DOHH2 (cell line): ENCODE measurements around the gene STIL.

Experiments
- H3F3A ChIP-seq: fragments of 200-600 bp; sonication (generic), shearing (Covaris generic); 2 replicates; pipeline ENCODE4 v1.6.0; 2016; ENCODE audit warnings: antibody characterized with exemption, mild to moderate bottlenecking; ENCODE audit not compliant: control insufficient read depth, insufficient read depth
- H3K27ac ChIP-seq: fragments of 200-600 bp; sonication (generic); 2 replicates; pipeline ENCODE4 v1.5.1; 2014; ENCODE audit warnings: low read depth, mild to moderate bottlenecking, low read length, moderate library complexity
- H3K27me3 ChIP-seq: fragments of 200-600 bp; sonication (generic); 2 replicates; pipeline ENCODE4 v1.6.1; 2014; ENCODE audit warnings: mild to moderate bottlenecking, low read length, mixed read lengths; ENCODE audit not compliant: control insufficient read depth
- H3K36me3 ChIP-seq: fragments of 200-600 bp; sonication (generic); 2 replicates; pipeline ENCODE4 v1.6.1; 2014; ENCODE audit warnings: mild to moderate bottlenecking, low read length, moderate library complexity, mixed read lengths; ENCODE audit not compliant: control insufficient read depth
- H3K4me1 ChIP-seq: fragments of 200-600 bp; sonication (generic); 2 replicates; pipeline ENCODE4 v1.6.1; 2014; ENCODE audit warnings: mild to moderate bottlenecking, low read length, mixed read lengths; ENCODE audit not compliant: control insufficient read depth
- H3K4me2 ChIP-seq: fragments of 200-600 bp; sonication (generic); 2 replicates; pipeline ENCODE4 v1.6.0; 2014; ENCODE audit warnings: mild to moderate bottlenecking, low read length, moderate library complexity
- H3K4me3 ChIP-seq: fragments of 200-600 bp; sonication (generic); 2 replicates; pipeline ENCODE4 v1.5.1; 2014; ENCODE audit warnings: mild to moderate bottlenecking, low read length, mixed read lengths
- H3K79me2 ChIP-seq: fragments of 200-600 bp; sonication (generic); 2 replicates; pipeline ENCODE4 v1.6.1; 2014; ENCODE audit warnings: mild to moderate bottlenecking, low read length, mixed read lengths; ENCODE audit not compliant: control insufficient read depth
- H3K9me2 ChIP-seq: fragments of 200-600 bp; sonication (generic); replicated peaks from 2 replicates; pipeline ENCODE4 v1.6.1; 2014; ENCODE audit warnings: mild to moderate bottlenecking, low read length, mixed read lengths; ENCODE audit not compliant: control insufficient read depth
- H3K9me3 ChIP-seq: fragments of 200-600 bp; sonication (generic); 2 replicates; pipeline ENCODE4 v1.6.1; 2014; ENCODE audit warnings: antibody characterized with exemption, low read length, mixed read lengths; ENCODE audit not compliant: control insufficient read depth, insufficient read depth
- H4K20me1 ChIP-seq: fragments of 200-600 bp; sonication (generic); 2 replicates; pipeline ENCODE4 v1.6.0; 2014; ENCODE audit warnings: low read depth, mild to moderate bottlenecking, antibody characterized with exemption, low read length, moderate library complexity; ENCODE audit not compliant: control insufficient read depth, insufficient read depth
- EZH2phosphoT487 ChIP-seq: fragments of 200-600 bp; sonication (generic); IDR thresholded peaks from 2 replicates; pipeline ENCODE4 v1.6.1; 2017; ENCODE audit warnings: borderline replicate concordance, mild to moderate bottlenecking, antibody characterized with exemption, low read length, moderate library complexity, mixed read lengths
- TF ChIP-seq, protein P1 (sequence below): fragments of 200-600 bp; sonication (generic); IDR thresholded peaks from one replicate; pipeline ENCODE4 v1.5.1; 2014; ENCODE audit warnings: antibody characterized with exemption, mild to moderate bottlenecking, low read depth, low read length; ENCODE audit not compliant: poor library complexity, severe bottlenecking

The STIL gene

DNA sequence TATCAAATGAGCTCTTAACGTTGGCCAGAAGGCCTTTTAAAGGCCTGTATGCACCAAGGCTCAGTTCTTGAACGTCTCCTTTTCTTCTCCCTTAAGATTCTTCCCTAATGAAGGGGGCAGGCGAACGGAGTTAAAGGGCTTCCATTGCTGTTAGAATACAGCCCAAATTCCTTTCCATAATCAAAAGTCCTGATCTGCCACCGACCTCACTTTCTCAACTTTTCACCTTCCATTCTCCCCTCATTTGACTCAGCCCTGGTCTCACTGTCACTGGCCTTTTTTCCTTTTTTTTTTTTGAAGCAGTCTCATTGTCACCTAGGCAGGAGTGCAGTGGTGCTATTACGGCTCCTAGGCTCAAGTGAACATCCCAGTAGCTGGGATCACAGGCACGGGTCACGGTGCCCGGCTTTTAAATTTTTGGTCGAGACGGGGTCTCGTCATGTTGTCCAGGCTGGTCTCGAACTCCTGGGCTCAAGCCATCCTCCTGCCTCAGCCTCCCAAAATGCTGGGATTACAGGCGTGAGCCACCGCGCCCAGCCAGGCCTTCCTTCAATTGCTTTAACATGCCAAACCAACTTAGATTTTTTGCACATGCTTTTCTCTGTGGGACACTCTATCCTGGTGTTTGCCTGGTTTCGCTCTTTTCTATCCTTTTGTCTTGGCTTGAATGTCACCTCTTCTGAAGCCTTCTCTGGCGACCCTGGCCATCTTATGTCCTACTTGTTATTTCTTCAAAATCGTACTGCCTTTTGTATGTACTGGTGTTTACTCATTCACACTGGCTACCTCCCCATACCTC lies 19.0 kb upstream of the STIL start:
- H4K20me1 ChIP-seq: peaks cover 4% of the 10 kb centered on the region; the same call in 1 of the 2 replicates
- H3K79me2 ChIP-seq: peaks cover 53% of the 10 kb centered on the region
- H3K27ac ChIP-seq: peak overlapping the region; percentile 85
- no peaks in the 10 kb centered on the region for H3K9me2 ChIP-seq
- H3K4me3 ChIP-seq: peak overlapping the region; percentile 83
- H3K9me3 ChIP-seq: no peaks in the 10 kb centered on the region
- peak overlapping the region; percentile 80 for H3K4me2 ChIP-seq
- H3F3A ChIP-seq: peaks cover 11% of the 10 kb centered on the region
- peaks cover 11% of the 10 kb centered on the region for H3K36me3 ChIP-seq
- TF ChIP-seq, protein P1, sequence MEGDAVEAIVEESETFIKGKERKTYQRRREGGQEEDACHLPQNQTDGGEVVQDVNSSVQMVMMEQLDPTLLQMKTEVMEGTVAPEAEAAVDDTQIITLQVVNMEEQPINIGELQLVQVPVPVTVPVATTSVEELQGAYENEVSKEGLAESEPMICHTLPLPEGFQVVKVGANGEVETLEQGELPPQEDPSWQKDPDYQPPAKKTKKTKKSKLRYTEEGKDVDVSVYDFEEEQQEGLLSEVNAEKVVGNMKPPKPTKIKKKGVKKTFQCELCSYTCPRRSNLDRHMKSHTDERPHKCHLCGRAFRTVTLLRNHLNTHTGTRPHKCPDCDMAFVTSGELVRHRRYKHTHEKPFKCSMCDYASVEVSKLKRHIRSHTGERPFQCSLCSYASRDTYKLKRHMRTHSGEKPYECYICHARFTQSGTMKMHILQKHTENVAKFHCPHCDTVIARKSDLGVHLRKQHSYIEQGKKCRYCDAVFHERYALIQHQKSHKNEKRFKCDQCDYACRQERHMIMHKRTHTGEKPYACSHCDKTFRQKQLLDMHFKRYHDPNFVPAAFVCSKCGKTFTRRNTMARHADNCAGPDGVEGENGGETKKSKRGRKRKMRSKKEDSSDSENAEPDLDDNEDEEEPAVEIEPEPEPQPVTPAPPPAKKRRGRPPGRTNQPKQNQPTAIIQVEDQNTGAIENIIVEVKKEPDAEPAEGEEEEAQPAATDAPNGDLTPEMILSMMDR: no peak
- TF ChIP-seq EZH2phosphoT487: no peak
- no peaks in the 10 kb centered on the region for H3K27me3 ChIP-seq
- H3K4me1 ChIP-seq: peaks cover 34% of the 10 kb centered on the region

DNA sequence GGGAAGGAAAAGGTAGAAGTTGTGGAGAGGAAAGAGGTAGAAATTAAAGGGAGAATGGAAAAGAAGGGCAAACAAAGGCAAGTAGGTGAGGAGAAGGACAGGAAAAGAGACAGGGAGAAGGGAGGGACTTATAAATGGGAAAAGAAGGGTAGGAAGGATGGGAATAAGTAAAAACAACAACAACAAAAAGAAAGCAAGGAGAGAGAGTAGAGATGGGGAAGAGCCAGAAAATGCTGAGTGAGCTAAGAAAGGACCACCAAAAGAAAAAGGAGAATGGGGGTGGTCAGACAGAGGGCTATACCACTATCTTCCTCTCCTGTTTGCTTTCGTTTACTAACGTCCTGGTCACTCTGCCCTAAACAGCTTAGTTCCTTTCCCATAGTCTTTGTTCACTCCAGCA lies 17.9 kb upstream of the STIL start:
- Histone ChIP-seq H3K27me3 (no peaks in the 10 kb centered on the region), H3F3A (peaks cover 11% of the 10 kb centered on the region), H3K9me2 (no peaks in the 10 kb centered on the region), H3K4me2 (peak overlapping the region; percentile 80), H3K79me2 (peaks cover 42% of the 10 kb centered on the region), H3K9me3 (no peaks in the 10 kb centered on the region), H3K4me3 (peak overlapping the region; percentile 83; the same call in 1 of the 2 replicates), H3K36me3 (peaks cover 10% of the 10 kb centered on the region), H3K27ac (no peak overlapping the region), H3K4me1 (peaks cover 32% of the 10 kb centered on the region), H4K20me1 (peaks cover 3% of the 10 kb centered on the region; the same call in 1 of the 2 replicates)
- no peak for TF ChIP-seq EZH2phosphoT487
- TF ChIP-seq, protein P1: no peak

DNA sequence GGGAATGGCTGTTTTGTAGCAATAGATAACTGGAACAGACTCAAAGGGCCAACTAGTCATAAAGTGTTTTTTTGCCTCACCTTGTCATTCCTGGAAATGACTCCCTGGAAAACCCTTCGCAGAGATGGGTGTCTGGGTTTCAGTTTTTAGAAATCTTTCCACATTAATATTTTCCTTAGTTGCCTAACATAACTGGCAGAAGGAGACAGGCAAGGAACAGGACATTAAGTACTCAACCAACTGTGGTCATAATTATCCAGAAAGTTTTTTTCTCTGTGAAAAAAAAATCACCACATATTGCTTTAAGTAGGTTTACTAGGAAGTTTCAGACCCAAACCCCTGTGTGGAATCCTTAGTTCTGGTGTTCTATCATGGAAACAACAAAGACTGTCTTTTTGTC lies 16.3 kb upstream of the STIL start:
- H3K4me2 ChIP-seq: no peak overlapping the region
- H3K4me1 ChIP-seq: peaks cover 21% of the 10 kb centered on the region
- no peaks in the 10 kb centered on the region for H3K27me3 ChIP-seq
- peaks cover 26% of the 10 kb centered on the region for H3K79me2 ChIP-seq
- no peaks in the 10 kb centered on the region for H3K9me3 ChIP-seq
- H3K36me3 ChIP-seq: peaks cover 6% of the 10 kb centered on the region
- no peak for TF ChIP-seq EZH2phosphoT487
- TF ChIP-seq, protein P1: no peak
- no peaks in the 10 kb centered on the region for H4K20me1 ChIP-seq
- no peaks in the 10 kb centered on the region for H3K9me2 ChIP-seq
- H3F3A ChIP-seq: peaks cover 8% of the 10 kb centered on the region
- no peak overlapping the region for H3K4me3 ChIP-seq
- no peak overlapping the region for H3K27ac ChIP-seq
